ENCODE results near the gene CA12.

CA12 gene

GRCh38 chr15:63306492-63307073, 75.1 kb downstream of the CA12 start:
- DNase-seq (ENCODE audit: low spot score): no peak

- DNase-seq (ENCODE audit: low spot score): no peak
Measured at GRCh38 chr15:63305260-63305659, 76.4 kb downstream of the CA12 start.

DNA sequence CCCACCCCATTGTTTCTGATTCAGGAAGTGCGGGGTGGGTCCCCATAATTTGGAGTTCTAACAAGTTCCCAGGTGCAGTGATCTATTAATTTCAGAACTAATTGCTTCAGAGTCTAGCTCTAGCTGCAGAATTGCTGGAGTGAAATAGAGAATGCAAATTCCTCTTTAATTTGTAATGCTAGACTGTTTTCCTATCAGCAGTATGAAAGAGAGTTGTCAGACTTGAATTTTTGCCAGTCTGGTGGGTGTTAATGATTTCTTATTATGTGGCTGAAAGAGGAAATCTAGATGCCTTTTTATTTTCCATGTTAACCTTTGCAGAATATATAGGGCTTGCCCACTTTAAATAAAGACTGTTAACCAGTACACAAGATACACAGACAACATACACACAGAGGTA, 80.6 kb downstream of the CA12 start:
- no peak for DNase-seq (ENCODE audit: low spot score)

- no peak for DNase-seq (ENCODE audit: low spot score)
Measured at GRCh38 chr15:63299943-63300575, 81.6 kb downstream of the CA12 start.

DNA sequence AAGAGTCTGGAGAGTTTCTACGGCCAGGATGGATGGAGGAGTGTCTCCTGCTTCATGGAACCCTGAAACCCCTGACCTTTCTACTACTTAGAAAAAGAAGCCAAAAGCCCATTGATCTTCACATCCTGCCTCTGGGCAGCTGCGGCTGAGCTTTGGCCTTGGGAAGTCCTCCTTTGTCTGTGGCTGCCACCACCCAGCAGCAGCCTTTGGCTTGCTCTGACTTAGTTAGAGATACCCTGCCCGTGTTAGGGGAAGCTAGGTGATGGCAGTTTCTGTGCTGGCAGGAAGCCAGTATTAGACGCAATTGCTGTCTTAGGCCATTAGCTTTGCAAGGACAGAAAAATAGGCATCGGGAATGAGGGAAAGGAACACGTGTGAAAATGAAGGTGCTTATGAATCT, 85.5 kb downstream of the CA12 start:
- no peak for DNase-seq (ENCODE audit: low spot score)

- no peak for DNase-seq (ENCODE audit: low spot score)
Measured at GRCh38 chr15:63295341-63295740, 86.3 kb downstream of the CA12 start.

GRCh38 chr15:63294359-63294758, 87.3 kb downstream of the CA12 start:
- no peak for DNase-seq (ENCODE audit: low spot score)

GRCh38 chr15:63292771-63293170, 88.9 kb downstream of the CA12 start:
- DNase-seq (ENCODE audit: low spot score): no peak

GRCh38 chr15:63292241-63292640, 89.4 kb downstream of the CA12 start:
- no peak for DNase-seq (ENCODE audit: low spot score)

- peak; percentile 79 for DNase-seq (ENCODE audit: low spot score)
Measured at GRCh38 chr15:63291507-63291906, 90.1 kb downstream of the CA12 start.

GRCh38 chr15:63288778-63289378, 92.8 kb downstream of the CA12 start:
- peak; percentile 47 for DNase-seq (ENCODE audit: low spot score)

GRCh38 chr15:63288342-63288741, 93.3 kb downstream of the CA12 start:
- no peak for DNase-seq (ENCODE audit: low spot score)

GRCh38 chr15:63287109-63287508, 94.5 kb downstream of the CA12 start:
- DNase-seq (ENCODE audit: low spot score): no peak

DNA sequence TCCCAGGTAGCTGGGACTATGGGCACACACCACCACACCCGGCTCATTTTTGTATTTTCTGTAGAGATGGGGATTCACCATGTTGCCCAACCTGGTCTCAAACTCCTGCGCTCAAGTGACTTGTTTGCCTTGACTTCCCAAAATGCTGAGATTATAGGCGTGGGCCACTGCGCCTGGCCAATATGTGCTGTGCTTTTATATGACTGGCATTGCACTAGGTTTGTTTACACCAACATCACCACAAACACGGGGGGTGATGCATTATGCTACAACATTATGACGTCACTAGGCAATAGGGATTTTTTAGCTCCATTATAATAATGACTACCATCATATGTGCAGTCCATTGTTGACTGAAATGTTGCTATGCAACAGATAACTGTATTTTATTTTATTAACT, 97.3 kb downstream of the CA12 start:
- DNase-seq (ENCODE audit: low spot score): no peak

- DNase-seq (ENCODE audit: low spot score): no peak
Measured at GRCh38 chr15:63283126-63283525, 98.5 kb downstream of the CA12 start.

DNA sequence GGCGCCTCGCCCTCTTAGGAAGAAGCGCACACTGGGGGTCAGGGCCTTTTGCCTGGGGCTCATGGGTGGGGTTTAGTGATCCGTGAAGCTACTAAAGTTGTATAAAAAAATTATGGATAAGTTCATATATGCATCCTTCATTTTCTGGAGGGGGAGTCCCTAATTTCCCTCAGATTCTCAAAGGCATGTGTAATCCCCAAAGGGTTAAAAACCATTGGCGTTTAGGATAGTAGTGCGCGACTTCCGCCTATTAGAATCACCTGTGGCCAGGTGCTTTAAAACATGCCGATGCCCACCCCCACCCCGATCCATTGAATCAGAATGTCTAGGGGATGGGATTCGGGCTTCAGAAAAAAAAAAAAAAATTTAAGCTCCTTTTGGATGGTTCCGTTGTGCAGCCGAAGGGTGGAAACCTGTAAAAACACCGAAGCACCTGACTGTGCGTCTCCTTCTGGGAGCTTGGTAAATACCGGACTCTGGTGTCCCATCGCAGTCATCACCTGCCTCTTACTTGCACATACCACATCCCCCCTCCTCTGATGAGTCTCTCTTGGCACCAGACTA, 103.7 kb downstream of the CA12 start:
- DNase-seq (ENCODE audit: low spot score): no peak

- DNase-seq (ENCODE audit: low spot score): peak; percentile 64
Measured at GRCh38 chr15:63277038-63277892, 104.4 kb downstream of the CA12 start, which contains the start of gene APH1B. Gene APH1B, plus strand, starts transcription at chr15:63277605. Its CDS starts 19 bp downstream, at chr15:63277624.

DNA sequence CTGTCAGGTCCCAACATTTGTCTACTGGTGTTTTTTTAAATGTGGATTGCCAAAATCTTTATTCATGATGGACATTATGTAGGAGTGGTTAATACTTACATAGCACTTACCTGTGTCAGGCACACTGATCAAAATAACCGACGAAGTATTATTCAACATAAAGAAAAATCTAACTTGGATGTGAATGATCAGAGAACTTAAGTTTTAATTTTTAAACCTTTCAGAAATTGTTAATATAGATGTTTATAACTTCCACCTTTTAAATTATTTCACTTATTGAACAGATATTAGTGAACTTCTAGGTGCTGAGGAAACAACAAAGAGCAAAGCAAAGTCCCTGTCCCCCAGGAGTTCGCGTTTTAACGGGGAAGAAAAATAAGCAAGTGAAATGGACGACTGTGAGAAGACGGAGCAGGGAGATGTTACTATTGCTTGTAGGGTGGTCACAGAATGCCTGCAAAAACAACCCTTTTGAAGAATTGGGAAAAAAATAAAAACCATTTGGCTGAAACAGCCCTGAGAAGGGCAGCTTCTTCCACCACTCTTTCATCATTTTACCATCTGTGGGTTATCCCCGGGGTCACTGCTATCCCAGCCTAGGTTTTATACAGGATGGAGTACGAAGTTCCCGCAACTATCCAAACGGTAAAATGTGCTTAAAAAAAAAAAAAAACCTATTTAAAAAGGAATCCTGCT, 105.2 kb downstream of the CA12 start:
- no peak for DNase-seq (ENCODE audit: low spot score)

DNA sequence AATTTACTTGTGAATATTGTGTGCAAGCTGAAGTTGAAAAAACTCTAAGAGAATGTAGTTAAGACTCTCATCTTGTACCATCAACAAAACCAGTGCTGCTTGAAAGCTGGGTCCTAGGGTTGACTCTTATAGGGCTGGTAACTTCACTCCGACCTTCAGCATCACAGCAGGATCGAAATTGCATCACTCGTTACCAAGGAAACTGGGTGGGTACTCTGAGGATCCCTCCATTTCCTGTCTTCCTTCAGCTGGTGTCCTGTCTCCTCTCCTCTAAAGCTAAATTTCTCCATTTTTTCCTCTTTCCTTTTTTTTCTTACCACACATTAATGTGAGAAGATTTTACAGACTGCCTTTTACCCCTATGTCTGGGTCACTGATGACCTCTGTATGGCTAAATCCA, 107.2 kb downstream of the CA12 start:
- DNase-seq (ENCODE audit: low spot score): no peak

Data from hepatic stellate cell (primary cell).